Ishikawa (cell line): Measurements from ENCODE around the gene PROC.

Source experiments
- CEBPB ChIP-seq: IDR thresholded peaks from 2 replicates; pipeline ENCODE4 v1.6.1; 2012
- CREB1 ChIP-seq: IDR thresholded peaks from 2 replicates; pipeline ENCODE4 v1.6.1; 2012; ENCODE audit warnings: low read depth
- EGR1 ChIP-seq: IDR thresholded peaks from 2 replicates; pipeline ENCODE4 v1.6.1; 2012
- EP300 ChIP-seq: IDR thresholded peaks from 2 replicates; pipeline ENCODE4 v1.6.1; 2012; ENCODE audit warnings: borderline replicate concordance
- FOXM1 ChIP-seq: IDR thresholded peaks from 2 replicates; pipeline ENCODE4 v1.6.1; 2012; ENCODE audit warnings: low read depth, borderline replicate concordance
- MAX ChIP-seq: IDR thresholded peaks from 2 replicates; pipeline ENCODE4 v1.6.1; 2012
- NFIC ChIP-seq: IDR thresholded peaks from 2 replicates; pipeline ENCODE4 v1.6.1; 2012
- RAD21 ChIP-seq: IDR thresholded peaks from 2 replicates; pipeline ENCODE4 v1.6.1; 2012; ENCODE audit warnings: low read depth
- REST ChIP-seq: IDR thresholded peaks from 2 replicates; pipeline ENCODE4 v1.6.1; 2012; ENCODE audit warnings: low read depth, mild to moderate bottlenecking
- TAF1 ChIP-seq: IDR thresholded peaks from 2 replicates; pipeline ENCODE4 v1.6.1; 2012; ENCODE audit warnings: low read depth, mild to moderate bottlenecking
- TCF12 ChIP-seq: IDR thresholded peaks from 2 replicates; pipeline ENCODE4 v1.6.1; 2012; ENCODE audit warnings: low read depth
- TEAD4 ChIP-seq: IDR thresholded peaks from 2 replicates; pipeline ENCODE4 v1.6.1; 2012
- USF1 ChIP-seq: IDR thresholded peaks from 2 replicates; pipeline ENCODE4 v1.6.1; 2012
- YY1 ChIP-seq: IDR thresholded peaks from 2 replicates; pipeline ENCODE4 v1.6.1; 2012; ENCODE audit warnings: low read depth
- ZBTB7A ChIP-seq: IDR thresholded peaks from 2 replicates; pipeline ENCODE4 v1.6.1; 2012; ENCODE audit warnings: low read depth

The PROC gene

GRCh38 chr2:127439343-127439742, 21.1 kb downstream of the PROC start:
- TF ChIP-seq REST: no peak
- TF ChIP-seq USF1: no peak
- TF ChIP-seq TAF1: no peak
- TF ChIP-seq TCF12: no peak
- no peak for TF ChIP-seq NFIC
- no peak for TF ChIP-seq TEAD4
- TF ChIP-seq CEBPB: no peak
- no peak for TF ChIP-seq FOXM1
- TF ChIP-seq EGR1: no peak
- TF ChIP-seq ZBTB7A: no peak
- TF ChIP-seq RAD21: no peak
- no peak for TF ChIP-seq CREB1

- TF ChIP-seq RAD21 (no peak), REST (no peak), NFIC (no peak), EGR1 (no peak), CREB1 (no peak), CEBPB (no peak), MAX (no peak), ZBTB7A (no peak), TCF12 (no peak), TAF1 (no peak), EP300 (no peak)
Observed at GRCh38 chr2:127448526-127448925, 30.3 kb downstream of the PROC start.

- no peak for TF ChIP-seq RAD21
Observed at GRCh38 chr2:127449414-127449813, 31.2 kb downstream of the PROC start.

- TF ChIP-seq EP300: no peak
- TF ChIP-seq EGR1: no peak
Observed at GRCh38 chr2:127449898-127450297, 31.7 kb downstream of the PROC start.

GRCh38 chr2:127451981-127452380, 33.8 kb downstream of the PROC start:
- TF ChIP-seq YY1: no peak
- TF ChIP-seq NFIC: no peak

- no peak for TF ChIP-seq EGR1
- no peak for TF ChIP-seq YY1
- TF ChIP-seq NFIC: no peak
- TF ChIP-seq USF1: no peak
- no peak for TF ChIP-seq TCF12
- no peak for TF ChIP-seq MAX
- TF ChIP-seq RAD21: no peak
- no peak for TF ChIP-seq CREB1
- TF ChIP-seq TEAD4: no peak
- TF ChIP-seq FOXM1: no peak
- TF ChIP-seq REST: no peak
- TF ChIP-seq TAF1: no peak
- no peak for TF ChIP-seq EP300
- TF ChIP-seq CEBPB: no peak
- no peak for TF ChIP-seq ZBTB7A
Observed at GRCh38 chr2:127453013-127453391, 34.8 kb downstream of the PROC start.
